ENCODE data around the gene SLC33A1. TPM values are rescaled to one million over a fixed set of nuclear protein-coding genes. Genes with fewer than 3 reads are reported as not detected.
A peak's percentile ranks its signal among the peaks of the same experiment; 100 is the strongest.

The SLC33A1 gene
- total and polyA plus RNA-seq, 2 of the 13 experiments (the other 11 are each of a cell fraction or from before 2014, with no cell fraction given), result 20.0 to 32.1 TPM

- TF ChIP-seq HNF4G (IDR thresholded peaks at IDR 0.05; ENCODE audit: borderline replicate concordance, low read depth, low read length), result peak; percentile 24; the same call in 1 of the 2 replicates
- TF ChIP-seq HNF4G (CRISPR knock-in tag; IDR thresholded peaks at IDR 0.05; ENCODE audit: borderline replicate concordance, low read depth), result 0 out of 2 replicates have a peak, but pooled peaks have one; percentile 25
- TF ChIP-seq GATAD1 (CRISPR knock-in tag; IDR thresholded peaks at IDR 0.05), result peak; percentile 98
- TF ChIP-seq PRDM10 (CRISPR knock-in tag; IDR thresholded peaks at IDR 0.05; ENCODE audit: low read depth), result peak; percentile 83
- TF ChIP-seq ZNF790 (CRISPR knock-in tag; IDR thresholded peaks at IDR 0.05; ENCODE audit: borderline replicate concordance), result no peak
- no peak for TF ChIP-seq JUNB (CRISPR knock-in tag; IDR thresholded peaks at IDR 0.05; ENCODE audit: borderline replicate concordance)
- no peak for TF ChIP-seq ETS1 (CRISPR knock-in tag; IDR thresholded peaks at IDR 0.05)
- peak; percentile 93 for TF ChIP-seq ZSCAN31 (CRISPR knock-in tag; IDR thresholded peaks at IDR 0.05; ENCODE audit: low read depth)
- no peak for TF ChIP-seq ZNF746 (CRISPR knock-in tag; IDR thresholded peaks at IDR 0.05)
- TF ChIP-seq ZNF720 (CRISPR knock-in tag; IDR thresholded peaks at IDR 0.05), result no peak
- TF ChIP-seq ETV6 (CRISPR knock-in tag; conservative IDR thresholded peaks at IDR 0.05), result no peak
- no peak; the same call in 1 of the 2 replicates for TF ChIP-seq ZBTB4 (CRISPR knock-in tag; IDR thresholded peaks at IDR 0.05; ENCODE audit: borderline replicate concordance)
- TF ChIP-seq TARDBP (CRISPR knock-in tag; IDR thresholded peaks at IDR 0.05), result peak; percentile 94
- TF ChIP-seq THRA (CRISPR knock-in tag; IDR thresholded peaks at IDR 0.05; ENCODE audit: borderline replicate concordance), result peak; percentile 83; the same call in 1 of the 2 replicates
- TF ChIP-seq ZNF33B (CRISPR knock-in tag; IDR thresholded peaks at IDR 0.05), result peak; percentile 87
- TF ChIP-seq HCFC1 (IDR thresholded peaks at IDR 0.05; ENCODE audit: low read depth, low read length), result peak; percentile 77
- TF ChIP-seq KAT7 (CRISPR knock-in tag; IDR thresholded peaks at IDR 0.05; ENCODE audit: borderline replicate concordance), result peak; percentile 92
- TF ChIP-seq DMAP1 (CRISPR knock-in tag; IDR thresholded peaks at IDR 0.05), result peak; percentile 99
- TF ChIP-seq ZNF576 (CRISPR knock-in tag; IDR thresholded peaks at IDR 0.05), result no peak
These were observed at the start of gene SLC33A1 (continued) for GRCh38 chr3:155854141-155854940.
